ENCODE results near the gene ICOSLG. TPM values are rescaled to one million over a fixed set of nuclear protein-coding genes. Genes with fewer than 3 reads are reported as not detected.

ICOSLG gene
- total RNA-seq, 1 donor, result not detected

GRCh38 chr21:44273046-44273445 is 32.3 kb upstream of the ICOSLG start:
- Histone ChIP-seq H3K9me3 (ENCODE audit: low read depth, low read length) (no peaks in the 10 kb centered on the region), H3K27ac (ENCODE audit: low read depth, low read length) (no peak overlapping the region), H3K27me3 (ENCODE audit: insufficient read depth, low read length) (peaks cover 5% of the 10 kb centered on the region), H3K4me2 (ENCODE audit: insufficient read depth, low read length) (no peak overlapping the region), H3K79me2 (ENCODE audit: insufficient read depth, low read length) (no peaks in the 10 kb centered on the region), H3K4me3 (ENCODE audit: insufficient read depth, low read length) (no peak overlapping the region), H3K36me3 (ENCODE audit: insufficient read depth, low read length) (no peaks in the 10 kb centered on the region), H3K4me1 (ENCODE audit: insufficient read depth, low read length) (no peaks in the 10 kb centered on the region), H4K20me1 (ENCODE audit: insufficient read depth, low read length) (no peaks in the 10 kb centered on the region), H2AFZ (ENCODE audit: low read length) (no peak overlapping the region)
- TF ChIP-seq CTCF (IDR thresholded peaks at IDR 0.05; ENCODE audit: extremely low read depth, low read depth, low read length), result no peak
- peak; percentile 23 for DNase-seq (ENCODE audit: insufficient read length, low spot score, missing footprints)

- H3K79me2 ChIP-seq (ENCODE audit: insufficient read depth, low read length), result no peaks in the 10 kb centered on the region
- no peaks in the 10 kb centered on the region for H3K36me3 ChIP-seq (ENCODE audit: insufficient read depth, low read length)
- H3K27ac ChIP-seq (ENCODE audit: low read depth, low read length), result no peak overlapping the region
- H3K4me1 ChIP-seq (ENCODE audit: insufficient read depth, low read length), result no peaks in the 10 kb centered on the region
- no peaks in the 10 kb centered on the region for H3K9me3 ChIP-seq (ENCODE audit: low read depth, low read length)
- H4K20me1 ChIP-seq (ENCODE audit: insufficient read depth, low read length), result no peaks in the 10 kb centered on the region
- H2AFZ ChIP-seq (ENCODE audit: low read length), result no peak overlapping the region
- no peak for TF ChIP-seq CTCF (IDR thresholded peaks at IDR 0.05; ENCODE audit: extremely low read depth, low read depth, low read length)
- no peak overlapping the region for H3K4me2 ChIP-seq (ENCODE audit: insufficient read depth, low read length)
- no peak overlapping the region for H3K4me3 ChIP-seq (ENCODE audit: insufficient read depth, low read length)
- peak; percentile 58 for DNase-seq (ENCODE audit: insufficient read length, low spot score, missing footprints)
- H3K27me3 ChIP-seq (ENCODE audit: insufficient read depth, low read length), result peaks cover 5% of the 10 kb centered on the region
Observed at GRCh38 chr21:44272284-44272858, 31.6 kb upstream of the ICOSLG start.

GRCh38 chr21:44271558-44272283 is 31.0 kb upstream of the ICOSLG start:
- DNase-seq (ENCODE audit: insufficient read length, low spot score, missing footprints), result peak; percentile 48
- no peaks in the 10 kb centered on the region for H3K79me2 ChIP-seq (ENCODE audit: insufficient read depth, low read length)
- H3K9me3 ChIP-seq (ENCODE audit: low read depth, low read length), result no peaks in the 10 kb centered on the region
- H3K4me1 ChIP-seq (ENCODE audit: insufficient read depth, low read length), result no peaks in the 10 kb centered on the region
- H4K20me1 ChIP-seq (ENCODE audit: insufficient read depth, low read length), result no peaks in the 10 kb centered on the region
- no peak overlapping the region for H3K4me3 ChIP-seq (ENCODE audit: insufficient read depth, low read length)
- TF ChIP-seq CTCF (IDR thresholded peaks at IDR 0.05; ENCODE audit: extremely low read depth, low read depth, low read length), result no peak
- no peak overlapping the region for H3K27ac ChIP-seq (ENCODE audit: low read depth, low read length)
- no peak overlapping the region for H3K4me2 ChIP-seq (ENCODE audit: insufficient read depth, low read length)
- no peaks in the 10 kb centered on the region for H3K36me3 ChIP-seq (ENCODE audit: insufficient read depth, low read length)
- no peak overlapping the region for H2AFZ ChIP-seq (ENCODE audit: low read length)
- H3K27me3 ChIP-seq (ENCODE audit: insufficient read depth, low read length), result peaks cover 5% of the 10 kb centered on the region

- Histone ChIP-seq H3K4me2 (ENCODE audit: insufficient read depth, low read length) (no peak overlapping the region), H3K4me3 (ENCODE audit: insufficient read depth, low read length) (no peak overlapping the region), H4K20me1 (ENCODE audit: insufficient read depth, low read length) (no peaks in the 10 kb centered on the region), H3K27ac (ENCODE audit: low read depth, low read length) (no peak overlapping the region), H2AFZ (ENCODE audit: low read length) (no peak overlapping the region), H3K4me1 (ENCODE audit: insufficient read depth, low read length) (no peaks in the 10 kb centered on the region), H3K27me3 (ENCODE audit: insufficient read depth, low read length) (peaks cover 5% of the 10 kb centered on the region), H3K79me2 (ENCODE audit: insufficient read depth, low read length) (no peaks in the 10 kb centered on the region), H3K9me3 (ENCODE audit: low read depth, low read length) (no peaks in the 10 kb centered on the region), H3K36me3 (ENCODE audit: insufficient read depth, low read length) (no peaks in the 10 kb centered on the region)
- TF ChIP-seq CTCF (IDR thresholded peaks at IDR 0.05; ENCODE audit: extremely low read depth, low read depth, low read length), result no peak
- no peak for DNase-seq (ENCODE audit: insufficient read length, low spot score, missing footprints)
Observed at GRCh38 chr21:44269090-44269489, 28.3 kb upstream of the ICOSLG start.
